ENCODE measurements around the gene STK25.

Gene STK25

DNA sequence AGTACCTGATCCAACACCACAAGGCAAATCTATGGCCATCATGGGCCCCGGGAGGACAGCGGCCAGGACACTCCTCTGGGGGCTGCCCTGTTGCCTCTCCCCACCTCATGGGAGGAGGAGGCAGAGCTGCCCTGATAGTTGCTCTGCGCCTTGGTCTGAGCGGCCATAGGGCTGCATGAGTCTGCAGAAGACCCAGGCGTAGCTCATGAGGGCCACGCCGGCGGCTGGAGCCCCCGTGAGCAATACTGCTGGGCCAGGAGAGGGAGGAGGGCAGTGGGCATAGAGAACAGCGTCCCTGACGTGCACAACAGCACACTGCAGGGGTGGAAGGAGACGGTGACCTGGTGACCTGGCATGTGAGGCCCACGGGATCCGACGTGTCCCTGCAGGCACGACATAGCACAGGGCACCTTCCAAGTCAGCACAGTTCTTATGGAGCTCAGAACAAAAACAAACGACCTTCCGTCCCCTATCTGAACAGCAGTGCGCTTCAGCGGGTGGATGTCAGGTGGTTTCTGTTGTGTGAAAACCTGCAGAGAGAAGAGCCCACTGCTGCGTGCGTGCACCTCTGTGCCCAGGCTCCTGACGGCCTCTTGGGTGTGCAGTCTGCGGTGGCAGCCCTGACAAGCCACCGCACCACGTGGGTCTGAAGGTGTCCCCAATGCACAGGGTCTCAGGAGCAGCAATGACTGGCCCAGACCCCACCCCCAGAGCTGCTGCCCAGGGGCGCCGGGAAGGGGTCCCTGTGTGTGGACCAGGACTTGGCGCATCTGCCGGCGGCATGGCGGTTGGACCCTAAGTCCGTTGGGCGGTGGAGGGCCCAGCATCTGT is 13.0 kb downstream of the STK25 start:
- no peak for DNase-seq (ENCODE audit: low read depth in 1 of 2, low spot score in 1 of 2)

DNA sequence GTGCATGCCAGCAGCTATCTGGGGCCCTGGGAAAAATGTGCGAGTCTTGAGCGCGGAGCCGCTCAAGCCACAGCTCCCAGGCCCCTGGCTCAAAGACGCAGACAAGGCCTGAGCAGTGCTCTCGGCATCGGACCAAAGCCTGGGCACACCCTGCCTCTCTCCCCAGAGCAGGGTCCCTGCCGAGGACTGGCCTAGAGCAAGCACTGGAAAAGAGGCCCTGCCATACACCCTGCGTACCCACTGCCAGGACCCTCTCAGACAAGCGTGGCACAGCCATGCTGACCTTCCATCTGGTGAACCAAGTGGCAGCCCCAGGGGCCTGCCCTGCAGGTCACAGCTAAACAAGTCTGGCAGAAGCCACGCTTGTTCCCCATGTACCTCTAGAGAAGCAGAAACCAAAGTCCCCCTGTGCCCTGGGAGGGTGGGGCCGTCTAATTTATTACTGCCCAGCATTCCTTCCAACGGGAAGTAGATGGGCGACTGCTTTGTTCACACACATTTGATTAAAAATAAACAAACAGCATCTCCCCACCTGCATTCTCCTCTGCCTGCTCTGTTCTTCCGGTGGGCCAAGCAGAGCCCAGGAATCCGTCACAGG is 14.0 kb downstream of the STK25 start:
- DNase-seq (ENCODE audit: low read depth in 1 of 2, low spot score in 1 of 2) = no peak

DNA sequence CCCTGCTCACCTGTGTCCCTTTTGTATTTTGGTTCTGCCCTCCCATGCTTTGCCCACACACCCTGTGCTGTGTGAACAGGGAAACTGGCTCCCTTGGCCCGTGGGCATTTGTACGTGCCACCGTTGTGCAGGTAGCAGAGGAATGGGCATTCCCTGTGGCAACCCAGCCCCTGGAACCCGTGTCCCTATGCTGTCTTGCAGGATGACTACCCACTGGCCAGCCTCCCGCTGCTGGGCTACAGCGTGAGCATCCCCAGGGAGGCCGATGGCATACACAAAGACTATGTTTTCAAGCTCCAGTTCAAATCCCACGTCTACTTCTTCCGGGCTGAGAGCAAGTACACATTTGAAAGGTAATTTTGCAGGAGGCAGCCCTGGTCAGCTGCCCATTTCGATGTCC is 15.3 kb downstream of the STK25 start:
- DNase-seq (ENCODE audit: low read depth in 1 of 2, low spot score in 1 of 2) = no peak

DNA sequence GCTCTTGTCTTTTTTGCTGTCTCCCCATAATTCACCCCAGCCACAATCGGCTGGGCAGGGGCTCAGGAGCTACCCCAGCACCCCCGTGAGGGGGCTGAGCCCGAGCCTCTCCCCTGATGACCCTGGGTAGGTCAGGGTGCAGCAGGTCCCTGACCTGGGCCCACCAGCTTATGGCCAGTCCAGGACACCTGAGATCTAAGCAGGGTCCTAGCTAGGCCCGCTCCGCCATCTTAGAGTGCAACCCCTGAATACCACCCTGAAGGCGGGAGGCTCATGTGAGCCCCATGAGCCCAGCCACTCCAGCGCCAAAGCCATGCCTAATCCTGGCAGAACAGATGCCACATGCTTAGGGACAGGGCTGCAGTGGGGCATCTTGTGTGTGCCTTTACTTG is 16.2 kb downstream of the STK25 start:
- DNase-seq (ENCODE audit: low read depth in 1 of 2, low spot score in 1 of 2) = no peak

DNA sequence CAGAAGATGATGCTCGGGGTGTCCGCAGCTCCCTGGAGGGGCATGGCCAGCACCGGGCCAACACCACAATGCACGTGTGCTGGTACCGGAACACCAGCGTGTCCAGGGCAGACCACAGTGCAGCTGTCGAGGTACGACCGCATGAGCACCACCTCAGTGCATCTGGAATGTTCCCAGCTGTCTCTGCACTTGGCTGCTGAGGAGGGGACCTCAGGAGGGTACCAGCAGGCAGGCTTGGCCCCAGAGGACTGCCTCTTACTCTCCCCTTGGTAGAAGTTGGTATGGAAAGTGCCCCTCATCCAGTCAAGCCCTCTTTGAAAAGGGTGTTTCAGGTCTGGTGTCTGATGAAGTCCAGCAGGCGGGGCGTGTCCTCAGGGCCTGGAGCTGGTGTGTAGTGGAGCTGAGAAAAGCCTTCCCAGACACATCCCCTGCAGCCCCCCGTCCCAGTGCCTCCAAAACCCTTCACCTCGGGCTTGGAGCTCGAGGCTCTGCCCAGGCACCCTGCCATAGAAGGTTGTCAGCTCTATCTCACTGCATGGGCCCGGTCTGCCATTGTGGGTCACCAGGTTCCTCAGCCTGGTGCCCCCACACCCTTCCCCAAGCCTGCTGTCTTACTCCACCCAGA is 16.7 kb downstream of the STK25 start:
- DNase-seq (ENCODE audit: low read depth in 1 of 2, low spot score in 1 of 2) = no peak

DNA sequence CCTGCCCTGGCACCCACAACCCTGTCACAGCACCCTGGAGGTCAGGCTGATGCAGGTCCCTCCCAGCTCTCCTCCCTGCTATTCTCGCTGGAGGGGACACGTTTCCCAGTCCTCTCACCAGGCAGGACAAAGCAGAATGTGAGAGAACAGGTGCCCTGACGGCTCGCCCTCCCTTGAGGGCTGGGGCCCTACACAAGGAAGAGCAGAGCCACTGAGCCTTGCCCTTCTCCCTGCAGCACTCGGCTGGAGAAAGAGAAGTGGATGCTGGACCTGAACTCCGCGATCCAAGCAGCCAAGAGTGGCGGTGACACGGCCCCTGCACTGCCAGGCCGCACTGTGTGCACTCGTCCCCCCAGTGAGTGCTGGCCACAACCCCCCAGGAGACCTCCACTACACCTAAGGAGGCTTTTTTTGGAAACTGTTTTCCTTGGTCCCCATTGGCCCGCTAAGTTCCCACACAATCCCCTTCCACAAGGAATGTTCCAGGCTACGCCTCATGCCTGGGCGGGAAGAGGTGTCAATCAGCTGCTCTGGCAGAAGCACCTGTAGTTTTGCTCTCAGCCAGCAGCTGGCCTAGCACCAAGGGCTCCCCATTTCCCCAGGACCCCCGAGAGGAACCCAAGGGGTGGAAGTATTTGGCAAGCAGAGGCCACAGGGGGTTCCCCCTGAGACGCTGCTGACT is 17.4 kb downstream of the STK25 start:
- no peak for DNase-seq (ENCODE audit: low read depth in 1 of 2, low spot score in 1 of 2)

DNA sequence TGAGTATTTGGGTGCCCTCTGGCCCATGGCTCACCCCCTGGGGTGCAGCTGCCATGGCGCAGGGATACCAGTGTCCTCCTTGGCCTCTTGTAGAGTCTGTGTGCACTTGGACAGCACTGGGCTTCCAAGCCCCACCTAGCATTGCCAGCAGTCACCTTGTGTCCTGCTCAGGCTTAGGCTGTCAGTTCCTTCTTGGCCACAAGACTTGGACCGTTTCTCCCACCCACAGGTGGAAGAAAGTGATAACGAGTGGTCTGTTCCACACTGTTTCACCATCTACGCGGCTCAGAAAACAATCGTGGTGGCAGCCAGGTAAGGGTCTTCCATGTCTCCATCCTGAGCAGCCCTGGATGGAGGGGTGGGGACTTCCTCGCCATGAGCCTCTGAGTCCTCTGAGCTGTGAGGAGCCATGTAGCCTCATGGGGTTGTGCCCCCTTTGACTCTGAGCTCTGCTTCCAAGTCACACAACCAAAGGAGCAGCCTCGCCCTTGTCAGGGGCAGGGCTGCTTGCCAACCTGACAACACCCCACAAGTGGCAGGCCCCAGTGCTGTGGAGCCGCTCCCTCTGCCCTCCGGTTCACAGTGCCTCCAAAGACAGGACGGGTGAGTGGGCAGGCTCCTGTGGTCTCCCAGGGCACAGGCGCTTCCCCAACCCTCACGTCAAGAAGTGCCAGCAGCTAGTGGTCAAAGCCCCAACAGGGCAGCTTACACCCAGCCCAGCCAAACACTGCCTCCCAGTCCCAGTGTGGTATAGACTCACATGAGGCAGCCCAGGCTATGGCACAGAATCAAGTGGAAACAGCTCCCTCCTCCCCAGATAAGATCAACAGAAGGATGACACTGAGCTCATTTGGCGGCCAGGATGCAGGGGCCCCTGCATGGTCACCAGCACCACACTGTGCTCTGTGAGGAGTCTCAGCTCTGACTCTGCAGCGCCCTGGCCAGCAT is 18.4 kb downstream of the STK25 start:
- no peak for DNase-seq (ENCODE audit: low read depth in 1 of 2, low spot score in 1 of 2)

DNA sequence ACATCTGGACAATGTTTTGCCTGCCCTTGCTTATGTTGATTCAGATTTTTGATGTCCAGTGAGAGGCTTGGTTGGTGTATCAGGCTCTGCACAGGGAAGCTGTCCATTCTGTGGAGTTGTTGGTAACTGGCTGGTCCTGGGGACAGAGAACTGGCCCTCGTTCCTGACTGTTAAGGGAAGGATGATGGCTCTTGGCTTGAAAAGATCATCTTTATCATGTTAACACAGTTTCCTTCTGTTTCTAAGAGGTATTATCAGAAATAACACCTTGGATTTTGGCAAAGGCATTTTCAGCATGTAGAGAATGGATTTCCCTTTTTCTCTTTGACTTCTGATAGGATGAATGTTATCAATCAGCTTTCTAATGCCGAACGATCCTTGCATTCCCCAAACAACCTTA is 19.3 kb downstream of the STK25 start:
- DNase-seq (ENCODE audit: low read depth in 1 of 2, low spot score in 1 of 2) = no peak

DNA sequence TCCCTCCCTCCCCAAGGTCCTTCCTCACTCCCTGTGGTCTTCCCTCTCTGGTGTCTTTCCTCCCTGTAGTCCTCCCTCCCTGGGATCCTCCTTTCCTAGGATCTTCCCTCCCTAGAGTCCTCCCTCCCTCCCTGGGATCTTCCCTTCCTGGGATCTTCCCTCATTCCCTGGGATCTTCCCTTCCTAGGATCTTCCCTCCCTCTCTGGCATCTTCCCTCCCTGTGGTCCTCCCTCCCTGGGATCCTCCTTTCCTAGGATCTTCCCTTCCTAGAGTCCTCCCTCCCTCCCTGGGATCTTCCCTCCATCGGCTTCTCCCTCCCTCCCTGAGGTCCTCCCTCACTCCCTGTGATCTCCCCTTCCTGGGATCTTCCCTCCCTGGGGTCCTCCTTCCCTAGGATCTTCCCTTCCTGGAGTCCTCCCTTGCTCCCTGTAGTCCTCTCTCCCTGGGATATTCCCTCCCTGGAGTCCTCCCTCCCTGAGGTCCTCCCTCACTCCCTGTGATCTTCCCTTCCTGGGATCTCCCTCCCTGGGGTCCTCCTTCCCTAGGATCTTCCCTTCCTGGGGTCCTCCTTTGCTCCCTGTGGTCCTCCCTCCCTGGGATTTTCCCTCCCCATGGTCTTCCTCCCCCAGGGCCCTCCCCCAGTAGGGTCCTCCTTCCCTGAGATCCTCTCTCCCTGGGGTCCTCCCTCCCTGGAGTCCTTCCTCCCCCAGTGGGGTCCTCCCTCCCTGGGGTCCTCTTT is 23.0 kb downstream of the STK25 start:
- DNase-seq (ENCODE audit: low read depth in 1 of 2, low spot score in 1 of 2) = no peak

DNA sequence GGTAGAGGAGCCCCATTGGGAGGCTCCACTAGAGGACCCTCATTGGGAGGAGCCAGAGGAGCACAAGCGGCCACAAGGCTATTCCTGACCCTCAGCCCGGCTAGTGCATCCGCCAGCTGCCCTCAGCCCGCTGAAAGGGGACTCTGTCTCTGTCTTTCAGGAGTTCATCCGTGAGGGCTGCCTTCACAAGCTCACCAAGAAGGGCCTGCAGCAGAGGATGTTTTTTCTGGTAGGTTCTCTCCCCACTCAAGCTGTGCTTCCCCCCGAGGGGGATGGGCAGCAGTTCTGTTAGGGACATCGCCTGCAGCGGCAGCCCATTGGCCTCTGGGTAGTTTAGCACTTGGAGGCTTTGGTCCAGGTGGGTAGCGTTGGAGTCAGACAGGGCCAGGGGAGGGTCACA is 25.1 kb downstream of the STK25 start:
- DNase-seq (ENCODE audit: low read depth in 1 of 2, low spot score in 1 of 2) = no peak

DNA sequence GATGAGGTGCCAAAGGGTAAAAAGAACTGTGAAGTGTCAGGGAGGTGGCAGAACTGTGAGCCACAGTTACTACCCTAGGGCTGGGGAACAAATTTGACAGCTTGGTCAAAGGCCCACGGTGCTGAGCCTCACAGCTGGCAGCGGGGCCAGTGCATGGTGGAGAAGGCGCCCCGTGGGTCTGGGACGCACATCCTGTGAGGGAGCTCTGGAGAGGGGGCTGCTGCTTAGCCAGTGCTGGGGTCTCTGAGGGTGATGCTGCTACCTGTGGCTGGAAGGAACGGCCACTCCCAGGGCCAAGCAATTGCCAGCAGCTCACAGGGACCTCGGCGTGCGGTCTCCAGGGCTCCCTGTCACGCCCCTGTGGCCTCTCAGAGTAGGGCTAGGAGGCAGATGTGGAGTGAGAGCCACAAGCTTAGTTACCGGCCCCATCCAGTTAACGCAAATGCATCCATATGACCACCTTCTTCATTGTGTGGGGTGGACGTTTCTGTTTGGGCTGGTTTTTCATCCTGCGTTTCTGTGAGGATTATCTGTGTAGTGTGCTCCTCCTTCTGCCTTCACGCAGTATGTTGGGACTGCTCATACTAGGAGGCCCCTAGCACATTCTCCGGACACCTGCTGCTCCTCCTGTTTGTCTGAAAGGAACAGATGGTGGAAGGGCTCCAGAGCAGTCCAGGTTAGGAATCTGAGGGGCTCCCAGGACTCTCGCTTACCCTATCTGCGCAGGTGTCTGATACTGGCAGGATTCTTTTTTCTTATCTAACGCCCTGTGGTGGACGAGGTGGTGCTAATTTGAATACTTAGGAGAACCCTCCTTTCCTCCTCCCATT is 26.0 kb downstream of the STK25 start:
- DNase-seq (ENCODE audit: low read depth in 1 of 2, low spot score in 1 of 2) = no peak

DNA sequence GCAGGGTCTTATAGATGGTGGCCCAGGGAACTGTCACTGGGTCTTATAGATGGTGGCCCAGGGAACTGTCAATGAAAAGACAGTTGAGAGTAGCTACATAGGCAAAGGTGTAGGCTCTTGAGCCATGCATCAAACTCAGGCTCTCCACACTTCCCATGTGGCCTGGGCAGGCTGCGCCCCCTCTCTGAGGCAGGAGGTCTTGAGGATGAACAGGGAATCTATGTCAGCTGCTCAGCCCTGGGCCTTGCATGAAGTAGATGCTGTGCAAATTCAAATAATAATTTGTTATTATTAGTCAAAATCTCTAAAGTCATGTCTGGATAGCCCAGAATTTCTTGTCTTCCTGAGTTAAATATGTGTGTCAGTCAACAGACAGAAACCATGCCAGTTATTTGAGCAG is 26.7 kb downstream of the STK25 start:
- no peak for DNase-seq (ENCODE audit: low read depth in 1 of 2, low spot score in 1 of 2)

DNA sequence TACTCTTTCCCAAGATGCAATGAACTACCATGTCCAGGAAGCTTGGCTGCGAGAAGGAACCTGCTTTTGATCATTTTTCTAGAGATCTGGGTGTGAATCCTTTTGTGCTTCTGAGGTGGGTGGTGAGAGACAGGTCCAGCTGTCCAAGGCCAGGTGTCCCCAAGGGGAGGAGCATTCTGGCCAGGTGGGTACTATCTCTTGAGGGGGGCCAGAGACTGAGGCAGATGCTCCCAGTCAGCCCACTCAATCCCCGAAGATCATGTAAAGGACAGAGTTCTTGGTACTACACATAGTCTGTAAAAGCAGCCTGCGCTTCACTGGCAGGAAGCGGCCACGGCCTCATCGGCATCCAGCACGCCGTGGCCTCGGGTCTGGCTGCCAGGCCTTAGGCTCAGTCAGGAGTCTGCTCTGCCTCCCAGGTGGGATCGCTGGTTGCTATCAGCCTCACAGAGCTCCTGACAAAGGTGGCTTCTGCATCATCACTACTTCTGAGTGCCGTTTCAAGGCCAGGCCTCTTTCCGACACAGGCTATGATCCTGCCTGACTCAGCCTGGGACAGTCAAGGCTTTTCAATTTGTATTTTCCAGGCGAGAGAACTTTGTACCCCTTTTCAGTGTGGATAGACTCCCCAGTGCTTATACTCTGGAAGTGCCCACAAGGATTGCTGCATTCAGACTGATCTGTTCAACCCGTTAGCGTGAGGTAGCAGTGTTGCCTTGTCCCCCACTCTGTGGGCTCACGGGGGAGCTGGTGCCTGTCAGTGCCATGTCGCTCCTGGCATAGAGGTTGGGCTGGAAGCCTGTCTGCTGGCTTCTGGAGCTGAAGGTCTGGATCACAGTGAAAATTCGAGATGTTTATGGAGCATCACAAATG is 29.1 kb downstream of the STK25 start:
- no peak for DNase-seq (ENCODE audit: low read depth in 1 of 2, low spot score in 1 of 2)

DNA sequence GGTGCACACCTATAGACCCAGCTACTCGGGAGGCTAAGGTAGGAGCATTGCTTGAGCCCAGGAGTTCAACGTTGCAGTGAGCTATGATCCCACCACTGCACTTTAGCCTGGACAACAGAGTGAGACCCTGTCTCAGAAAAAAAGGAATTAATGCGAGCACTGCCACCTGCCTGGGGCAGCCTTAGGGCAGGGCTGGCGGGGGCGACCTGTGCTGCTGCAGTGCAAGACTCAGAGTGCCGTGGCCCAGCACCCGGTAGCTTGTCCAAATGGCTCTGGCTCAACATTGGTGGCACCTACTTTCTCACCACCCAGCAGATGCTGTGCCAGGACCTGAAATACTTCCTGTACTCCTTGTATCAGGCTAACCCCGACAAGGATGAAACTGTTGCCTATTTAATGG is 30.2 kb downstream of the STK25 start:
- DNase-seq (ENCODE audit: low read depth in 1 of 2, low spot score in 1 of 2) = no peak

DNA sequence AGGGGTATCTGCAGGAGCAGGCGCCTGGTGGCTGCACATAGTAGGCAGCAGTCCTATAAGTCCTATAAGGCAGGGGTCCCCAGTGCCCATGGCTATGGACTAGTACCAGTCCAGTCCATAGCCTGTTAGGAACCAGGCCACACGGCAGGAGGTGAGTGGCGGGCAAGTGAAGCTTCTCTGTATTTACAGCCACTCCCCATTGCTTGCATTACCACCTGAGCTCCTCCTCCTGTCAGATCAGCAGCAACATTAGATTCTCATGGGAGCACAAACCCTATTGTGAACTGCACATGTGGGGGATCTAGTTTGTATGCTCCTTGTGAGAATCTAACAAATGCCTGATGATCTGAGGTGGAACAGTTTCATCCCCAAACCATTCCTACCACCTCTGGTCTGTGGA is 33.1 kb downstream of the STK25 start:
- no peak for DNase-seq (ENCODE audit: low read depth in 1 of 2, low spot score in 1 of 2)

DNA sequence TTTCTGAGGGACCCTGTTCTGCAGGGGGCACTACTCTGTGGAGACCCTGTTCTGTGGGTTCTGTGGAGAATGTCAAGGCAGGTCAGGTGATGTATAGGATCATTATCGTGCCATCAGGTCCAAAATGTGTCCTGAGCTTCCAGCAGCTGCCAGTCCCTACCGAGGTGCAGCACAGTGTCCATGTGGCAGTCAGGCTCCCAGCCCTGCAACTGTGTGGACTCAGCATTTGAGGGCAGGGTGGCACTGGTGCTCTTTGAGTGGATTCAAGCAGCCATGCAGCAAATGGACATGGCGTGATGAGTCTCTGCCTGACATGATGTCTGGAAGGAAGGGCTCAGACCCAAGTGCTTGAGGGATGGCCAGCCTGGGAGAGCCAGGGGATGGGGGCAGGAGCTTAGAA is 35.0 kb downstream of the STK25 start:
- no peak for DNase-seq (ENCODE audit: low read depth in 1 of 2, low spot score in 1 of 2)

DNA sequence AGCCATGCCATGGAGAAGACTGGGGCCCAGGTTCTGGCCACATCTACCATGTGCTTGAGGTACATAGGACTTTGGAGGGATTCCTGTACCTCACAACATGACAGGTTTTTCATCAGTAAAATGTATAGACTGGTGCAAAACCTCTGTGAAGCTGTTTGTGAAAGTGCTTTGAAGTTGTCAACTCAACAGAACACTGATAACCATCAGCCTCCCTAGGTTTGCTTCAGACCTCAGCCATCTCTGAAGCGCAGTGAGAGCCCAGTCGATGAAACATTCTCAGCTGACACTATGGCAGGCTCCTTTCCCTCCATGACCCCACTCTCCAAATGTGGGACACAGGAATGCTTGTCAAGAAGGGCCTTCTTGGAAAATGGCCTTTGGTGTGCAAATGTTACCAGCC is 38.6 kb downstream of the STK25 start:
- DNase-seq (ENCODE audit: low read depth in 1 of 2, low spot score in 1 of 2) = no peak

DNA sequence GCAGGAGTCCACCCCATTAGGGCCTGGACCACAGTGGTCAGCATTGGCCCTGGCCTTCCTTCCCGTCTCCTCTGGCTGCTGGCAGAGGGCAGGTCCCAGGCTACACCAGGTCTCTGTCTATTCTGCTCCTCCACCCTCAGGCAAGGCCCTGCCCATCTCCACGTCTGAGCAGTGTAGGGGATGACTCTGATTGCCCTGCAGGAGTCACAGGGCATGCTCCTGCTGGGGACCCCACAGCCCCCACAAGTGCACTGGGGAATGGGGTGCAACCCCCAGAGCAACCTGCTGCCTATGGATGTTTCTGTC is 40.0 kb downstream of the STK25 start:
- no peak for DNase-seq (ENCODE audit: low read depth in 1 of 2, low spot score in 1 of 2)

All from stimulated activated CD4-positive, alpha-beta T cell treated with anti-CD3 and anti-CD28 coated beads, Interleukin-15, amount 100 ng/mL, for 1 hour (primary cell).